Airway epithelial cell (primary cell): Measurements from ENCODE around the gene NUBP2. TPM values are rescaled to one million over a fixed set of nuclear protein-coding genes. Genes with fewer than 3 reads are reported as not detected.

ENCODE experiments used
- total RNA-seq: library from RNA; depleted of rRNA; stranded (reverse); fragments of >200 nt; gene quantifications from 2 replicates; pipeline ENCODE4 v1.2.3, GENCODE V29; 2015

Gene NUBP2, protein sequence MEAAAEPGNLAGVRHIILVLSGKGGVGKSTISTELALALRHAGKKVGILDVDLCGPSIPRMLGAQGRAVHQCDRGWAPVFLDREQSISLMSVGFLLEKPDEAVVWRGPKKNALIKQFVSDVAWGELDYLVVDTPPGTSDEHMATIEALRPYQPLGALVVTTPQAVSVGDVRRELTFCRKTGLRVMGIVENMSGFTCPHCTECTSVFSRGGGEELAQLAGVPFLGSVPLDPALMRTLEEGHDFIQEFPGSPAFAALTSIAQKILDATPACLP
- total RNA-seq = 119 and 173 TPM in 2 replicates

DNA sequence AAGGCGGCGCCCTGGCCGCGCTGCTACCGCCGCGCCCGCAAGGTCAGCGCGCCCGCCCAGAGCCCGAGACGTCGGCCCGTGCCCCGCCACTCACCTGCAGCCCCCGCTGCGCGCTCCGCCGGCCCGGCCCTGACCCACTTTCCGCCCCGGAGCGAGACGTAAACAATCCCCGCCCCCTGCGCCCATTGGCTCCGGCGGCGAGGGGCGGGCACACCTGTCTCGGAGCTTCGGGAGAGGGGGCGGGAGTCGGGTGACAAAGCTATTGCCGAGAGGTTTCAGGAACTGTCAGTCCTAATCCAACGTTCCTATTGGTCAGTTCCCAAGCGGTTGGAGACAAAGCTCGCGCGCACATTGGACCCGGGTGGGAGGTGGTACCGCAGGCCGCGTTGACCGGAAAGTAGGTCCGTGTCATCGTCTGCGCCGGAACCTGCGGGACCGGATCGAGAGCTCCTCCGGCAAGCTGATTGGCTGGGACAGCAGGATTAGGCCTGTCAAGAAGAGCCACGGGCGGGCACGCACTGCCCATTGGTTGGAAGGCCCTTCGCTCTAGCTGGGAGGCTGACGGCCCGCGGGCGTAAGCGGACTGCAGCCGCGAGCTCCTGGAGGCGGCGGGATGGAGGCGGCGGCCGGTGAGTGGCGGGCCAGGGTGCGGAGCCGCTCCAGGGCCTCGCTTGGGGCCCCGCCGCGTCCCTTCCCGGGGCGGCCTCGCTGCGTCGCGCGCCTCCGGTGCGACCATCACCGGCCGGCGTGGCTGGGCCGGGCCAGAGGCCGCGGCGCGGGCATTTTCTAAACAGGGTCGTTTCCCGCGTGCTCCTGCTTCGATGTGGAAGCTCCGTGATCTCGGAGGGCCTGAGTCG is at the start of gene NUBP2, which contains the start of gene SPSB3:
Gene NUBP2 (plus strand): TSS at position 553 of the 857 bp plus-strand sequence. CDS start 61 bp downstream, at position 614.
Gene SPSB3 (minus strand): TSS at position 164 of the 857 bp plus-strand sequence. CDS start 1,088 bp downstream, outside the sequence.

DNA sequence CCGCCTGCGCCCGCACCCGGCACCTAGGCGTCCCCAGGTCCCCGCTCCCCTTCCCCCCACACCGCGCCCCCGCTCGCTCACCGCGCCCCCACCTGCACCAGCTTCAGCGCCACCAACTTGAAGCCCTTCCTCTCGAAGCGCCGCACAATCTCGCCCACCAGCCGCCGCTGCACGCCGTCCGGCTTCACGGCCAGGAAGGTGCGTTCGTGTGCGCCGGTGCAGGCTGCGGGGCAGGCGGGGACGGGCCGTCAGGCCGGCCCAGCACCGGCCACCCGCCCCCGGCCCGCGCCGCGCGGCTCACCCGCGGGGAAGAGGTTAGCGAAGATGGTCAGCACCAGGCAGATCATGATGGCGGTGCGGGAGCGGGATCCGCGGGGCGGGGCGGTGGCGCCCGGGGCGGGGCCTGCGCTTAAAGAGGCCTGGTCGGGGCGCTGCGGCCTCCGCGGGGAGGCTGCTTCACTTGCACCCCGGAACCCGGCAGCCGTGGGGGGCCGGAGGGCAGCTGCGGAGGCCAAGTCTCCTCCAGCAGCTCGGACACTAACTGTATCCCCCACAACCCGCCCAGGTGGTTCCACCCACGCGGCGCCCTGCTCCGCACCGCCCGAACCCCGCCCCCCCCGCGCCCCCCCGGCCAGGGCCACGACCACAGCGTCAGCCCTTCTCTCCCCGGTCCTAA is 11.4 kb upstream of the NUBP2 start, which contains the start of gene NME3:
Gene NME3 (minus strand): TSS at position 356 of the 676 bp plus-strand sequence. CDS start 9 bp downstream, at position 347.

DNA sequence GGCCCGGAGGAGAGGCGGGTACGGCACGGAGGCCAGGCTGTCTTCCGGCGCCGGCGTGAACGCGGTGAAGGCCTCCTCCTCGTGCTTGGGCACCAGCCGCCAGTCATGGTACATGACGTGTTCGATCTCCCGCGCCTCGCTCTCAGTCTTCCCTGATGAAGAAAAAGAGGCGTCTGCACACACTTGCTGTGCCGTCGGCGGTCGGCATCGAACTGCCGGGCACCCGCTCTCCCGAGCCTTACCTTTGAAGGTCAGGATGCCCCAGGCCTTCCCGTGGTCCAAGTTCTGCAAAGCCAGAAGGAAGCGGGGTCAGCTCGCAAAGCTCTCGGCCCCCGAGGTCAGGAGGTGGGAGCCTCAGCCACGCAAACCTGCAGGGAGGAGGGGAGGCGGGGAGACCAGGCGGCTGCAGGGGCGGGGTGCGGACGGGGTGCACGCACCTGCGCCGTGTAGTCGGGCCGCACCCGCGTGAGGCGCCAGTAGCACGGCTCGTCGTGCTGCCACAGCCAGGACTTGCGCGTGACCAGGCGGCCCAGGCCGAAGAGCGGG is 10.3 kb upstream of the NUBP2 start, which contains the start of gene EME2:
Gene EME2 (plus strand): TSS at position 449 of the 546 bp plus-strand sequence. CDS start 418 bp downstream, outside the sequence.

DNA sequence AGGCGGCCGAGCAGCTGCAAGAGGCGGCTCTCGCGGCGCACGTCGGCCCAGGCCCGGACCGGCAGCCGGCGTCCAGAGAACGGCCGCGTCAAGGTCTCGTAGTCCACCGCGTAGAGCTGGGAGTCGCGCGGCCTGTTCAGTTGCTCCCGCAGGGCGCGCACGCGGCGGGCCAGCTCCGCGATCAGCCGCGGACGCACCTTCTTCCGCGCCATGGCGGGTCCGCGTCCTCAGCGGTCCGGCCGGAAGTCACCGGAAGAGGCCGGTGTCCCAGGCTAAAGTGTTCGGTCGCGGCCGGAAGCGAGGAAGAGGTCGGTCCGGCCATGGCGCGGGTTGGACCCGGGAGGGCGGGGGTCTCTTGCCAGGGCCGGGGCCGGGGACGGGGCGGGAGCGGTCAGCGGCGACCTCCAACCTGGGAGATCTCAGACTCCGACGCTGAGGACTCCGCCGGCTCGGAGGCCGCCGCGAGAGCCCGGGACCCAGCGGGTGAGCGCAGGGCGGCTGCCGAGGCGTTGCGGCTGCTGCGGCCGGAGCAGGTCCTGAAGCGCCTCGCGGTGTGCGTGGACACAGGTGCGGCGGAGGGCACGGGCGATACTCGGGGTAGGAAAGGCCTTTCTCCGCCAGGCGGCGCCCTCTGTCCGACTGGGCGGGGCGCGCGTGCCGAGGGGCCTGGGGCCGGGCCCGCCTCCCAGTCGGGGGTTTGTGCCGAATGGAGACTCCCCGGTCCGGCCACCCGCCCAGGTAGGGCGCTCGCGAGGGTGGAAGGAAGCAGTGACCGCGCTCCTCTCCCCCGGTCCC is 9.7 kb upstream of the NUBP2 start, which contains the start of gene MRPS34:
Gene MRPS34 (minus strand): TSS at position 227 of the 795 bp plus-strand sequence. CDS start 15 bp downstream, at position 212.

DNA sequence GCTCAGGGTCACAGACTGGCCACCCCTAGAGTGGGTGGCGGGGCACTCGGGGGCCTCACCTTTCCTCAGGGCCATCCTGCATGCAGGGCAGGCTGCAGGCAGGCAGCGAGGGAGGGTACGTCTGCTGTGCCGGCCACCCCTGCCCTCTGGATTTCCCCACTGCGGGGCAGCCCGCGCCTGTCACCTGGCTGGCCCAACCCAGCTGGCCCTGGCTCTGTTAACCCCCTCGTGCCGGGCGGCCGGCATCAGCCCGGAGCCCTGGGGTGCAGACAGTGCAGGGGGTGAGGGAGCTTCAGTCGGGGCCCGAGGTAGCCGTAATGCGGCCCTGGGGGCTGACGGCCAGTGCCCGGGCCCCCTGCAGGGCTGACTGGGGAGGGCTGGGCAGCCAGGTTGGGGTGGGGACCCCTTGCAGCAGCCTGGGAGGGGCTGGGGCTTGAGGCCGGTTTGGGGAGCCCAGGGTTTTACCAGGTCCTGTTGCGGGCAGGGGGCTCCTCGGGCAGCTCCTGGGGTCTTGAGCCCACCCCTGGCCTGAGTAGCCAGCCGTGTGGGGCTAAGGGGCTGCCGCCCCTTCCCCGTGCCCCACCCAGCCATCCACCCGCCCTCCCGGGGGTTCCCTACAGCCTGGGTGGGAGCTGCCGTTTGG is 10.9 kb downstream of the NUBP2 start, which contains the start of gene IGFALS:
Gene IGFALS (minus strand): TSS at position 128 of the 643 bp plus-strand sequence. CDS start 53 bp downstream, at position 75.

DNA sequence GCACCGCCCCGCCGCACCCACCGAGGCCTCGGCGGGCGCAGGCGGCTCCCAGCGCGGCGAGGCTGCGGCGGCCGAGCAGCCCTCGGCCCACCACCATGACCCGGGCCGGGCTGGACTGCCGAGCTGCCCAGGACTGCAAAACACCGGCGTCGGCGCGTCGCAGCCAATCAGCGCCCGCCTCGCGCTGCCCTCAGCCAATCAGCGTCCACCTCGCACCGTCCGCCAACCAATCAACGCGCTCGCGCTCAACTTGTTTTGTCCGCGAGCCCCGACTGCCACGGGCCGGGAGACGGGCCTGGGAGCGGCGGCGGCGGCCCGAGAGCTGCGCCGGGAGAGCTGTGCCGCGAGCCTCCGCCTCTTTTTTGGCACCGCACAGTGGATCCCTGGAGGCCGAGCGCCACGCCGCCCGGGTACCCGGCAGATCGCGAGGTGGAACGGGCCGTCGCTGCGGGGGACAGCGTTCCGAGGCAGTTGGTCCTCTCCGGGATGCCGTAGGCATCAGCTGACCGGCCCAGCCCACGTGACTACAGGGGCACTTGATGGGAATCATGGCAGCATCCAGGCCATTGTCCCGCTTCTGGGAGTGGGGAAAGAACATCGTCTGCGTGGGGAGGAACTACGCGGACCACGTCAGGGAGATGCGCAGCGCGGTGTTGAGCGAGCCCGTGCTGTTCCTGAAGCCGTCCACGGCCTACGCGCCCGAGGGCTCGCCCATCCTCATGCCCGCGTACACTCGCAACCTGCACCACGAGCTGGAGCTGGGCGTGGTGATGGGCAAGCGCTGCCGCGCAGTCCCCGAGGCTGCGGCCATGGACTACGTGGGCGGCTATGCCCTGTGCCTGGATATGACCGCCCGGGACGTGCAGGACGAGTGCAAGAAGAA is 44.2 kb downstream of the NUBP2 start, which contains the start of the genes FAHD1 and HAGH:
Gene FAHD1 (plus strand): TSS at position 516 of the 883 bp plus-strand sequence. CDS start 33 bp downstream, at position 549.
Gene HAGH (minus strand): TSS at position 135 of the 883 bp plus-strand sequence. CDS start 38 bp downstream, at position 97.

Other genes starting within 250 kb of the NUBP2 start
- 0.23 and 0.35 TPM in 2 replicates for gene TMEM204, start 249.3 kb upstream of the NUBP2 start, total RNA-seq
- 8.3 and 8.4 TPM in 2 replicates for gene IFT140, start 170.9 kb upstream of the NUBP2 start, total RNA-seq
- gene CRAMP1, start 170.6 kb upstream of the NUBP2 start, total RNA-seq = 5.1 and 8.2 TPM in 2 replicates
- 68.9 and 108 TPM in 2 replicates for gene JPT2, start 104.7 kb upstream of the NUBP2 start, total RNA-seq
- gene MAPK8IP3, start 76.8 kb upstream of the NUBP2 start, total RNA-seq = 17.7 and 26.7 TPM in 2 replicates
- gene NME3, start 11.4 kb upstream of the NUBP2 start, total RNA-seq = 69.0 and 71.8 TPM in 2 replicates
- gene EME2, start 10.2 kb upstream of the NUBP2 start, total RNA-seq = 14.1 and 14.3 TPM in 2 replicates
- gene MRPS34, start 9.8 kb upstream of the NUBP2 start, total RNA-seq = 193 and 199 TPM in 2 replicates
- gene SPSB3, start 389 bp upstream of the NUBP2 start, total RNA-seq = 22.4 and 28.4 TPM in 2 replicates
- gene IGFALS, start 10.7 kb downstream of the NUBP2 start, total RNA-seq = not detected in 2 replicates
- 76.1 and 79.8 TPM in 2 replicates for gene HAGH, start 43.9 kb downstream of the NUBP2 start, total RNA-seq
- gene FAHD1, start 44.2 kb downstream of the NUBP2 start, total RNA-seq = 70.2 and 86.2 TPM in 2 replicates
- not detected in 2 replicates for gene MEIOB, start 89.2 kb downstream of the NUBP2 start, total RNA-seq
- gene HS3ST6, start 135.5 kb downstream of the NUBP2 start, total RNA-seq = 1.4 and 2.7 TPM in 2 replicates
- 6.7 and 11.7 TPM in 2 replicates for gene MSRB1, start 160.2 kb downstream of the NUBP2 start, total RNA-seq
- gene RPL3L, start 171.7 kb downstream of the NUBP2 start, total RNA-seq = 0.35 and 0.46 TPM in 2 replicates
- 279 and 343 TPM in 2 replicates for gene NDUFB10, start 176.6 kb downstream of the NUBP2 start, total RNA-seq
- 3,748 and 4,325 TPM in 2 replicates for gene RPS2, start 181.9 kb downstream of the NUBP2 start, total RNA-seq
- gene RNF151, start 183.9 kb downstream of the NUBP2 start, total RNA-seq = not detected in 2 replicates
- gene TBL3, start 189.1 kb downstream of the NUBP2 start, total RNA-seq = 114 and 119 TPM in 2 replicates
- 1.1 and 2.2 TPM in 2 replicates for gene NOXO1, start 198.5 kb downstream of the NUBP2 start, total RNA-seq
- 20.3 and 22.9 TPM in 2 replicates for gene GFER, start 201.2 kb downstream of the NUBP2 start, total RNA-seq
- gene SYNGR3, start 207.0 kb downstream of the NUBP2 start, total RNA-seq = 2.1 and 5.4 TPM in 2 replicates
- gene ZNF598, start 226.9 kb downstream of the NUBP2 start, total RNA-seq = 52.9 and 61.7 TPM in 2 replicates
- 3.6 and 4.0 TPM in 2 replicates for gene NPW, start 236.8 kb downstream of the NUBP2 start, total RNA-seq
- gene NHERF2, start 243.9 kb downstream of the NUBP2 start, total RNA-seq = 24.8 and 25.5 TPM in 2 replicates